Hematopoietic multipotent progenitor cell (in vitro differentiated cells): Measurements from ENCODE around the gene ATXN1L. TPM values are rescaled to one million over a fixed set of nuclear protein-coding genes. Genes with fewer than 3 reads are reported as not detected.
"Not testable (repeated sequence)": the region's sequence is repeated elsewhere in the genome, so short reads cannot be mapped to it uniquely, and the experiment has no call there.

Experiments used
- DNase-seq, 3 donors: peaks; one replicate each; pipeline ENCODE4 v3.0.0-alpha.2; 2011 to 2015; ENCODE audit warnings: low read depth in 2 of 3, low spot score in 2 of 3
- total RNA-seq: library from RNA; depleted of rRNA; stranded (reverse); fragments of >200 nt; gene quantifications from one replicate; pipeline ENCODE4 v1.2.3, GENCODE V29; 2012

The ATXN1L gene
- total RNA-seq, 1 donor = 12.9 TPM

DNA sequence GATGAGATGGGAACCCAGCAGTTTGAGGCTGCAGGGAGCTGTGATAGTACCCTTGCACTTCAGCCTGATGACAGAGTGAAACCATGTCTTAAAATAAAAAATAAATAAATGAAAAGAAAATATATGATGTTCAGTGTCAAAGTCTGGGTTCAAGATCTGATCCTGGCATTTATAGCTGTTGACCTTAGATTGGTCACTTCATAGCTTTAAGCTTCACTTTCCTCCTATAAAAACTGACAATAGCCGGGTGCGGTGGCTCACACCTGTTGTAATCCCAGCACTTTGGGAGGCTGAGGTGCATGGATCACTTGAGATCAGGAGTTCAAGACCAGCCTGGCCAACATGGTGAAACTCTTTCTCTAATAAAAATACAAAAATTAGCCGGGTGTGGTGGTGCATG, 43.4 kb downstream of the ATXN1L start:
- no peak for DNase-seq

DNA sequence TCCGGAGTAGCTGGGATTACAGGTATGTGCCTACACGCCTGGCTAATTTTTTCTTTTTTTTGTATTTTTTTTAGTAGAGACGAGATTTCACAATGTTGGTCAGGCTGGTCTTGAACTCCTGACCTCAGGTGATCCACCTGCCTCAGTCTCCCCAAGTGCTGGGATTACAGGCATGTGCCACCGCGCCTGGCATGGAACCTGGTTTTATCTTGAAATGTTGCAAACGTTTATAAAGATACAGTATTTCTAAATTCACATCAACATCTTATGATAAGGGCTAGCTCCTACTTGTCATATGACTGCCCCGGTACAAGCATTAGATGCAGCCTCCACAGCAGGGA, 48.1 kb downstream of the ATXN1L start:
- DNase-seq = no peak

DNA sequence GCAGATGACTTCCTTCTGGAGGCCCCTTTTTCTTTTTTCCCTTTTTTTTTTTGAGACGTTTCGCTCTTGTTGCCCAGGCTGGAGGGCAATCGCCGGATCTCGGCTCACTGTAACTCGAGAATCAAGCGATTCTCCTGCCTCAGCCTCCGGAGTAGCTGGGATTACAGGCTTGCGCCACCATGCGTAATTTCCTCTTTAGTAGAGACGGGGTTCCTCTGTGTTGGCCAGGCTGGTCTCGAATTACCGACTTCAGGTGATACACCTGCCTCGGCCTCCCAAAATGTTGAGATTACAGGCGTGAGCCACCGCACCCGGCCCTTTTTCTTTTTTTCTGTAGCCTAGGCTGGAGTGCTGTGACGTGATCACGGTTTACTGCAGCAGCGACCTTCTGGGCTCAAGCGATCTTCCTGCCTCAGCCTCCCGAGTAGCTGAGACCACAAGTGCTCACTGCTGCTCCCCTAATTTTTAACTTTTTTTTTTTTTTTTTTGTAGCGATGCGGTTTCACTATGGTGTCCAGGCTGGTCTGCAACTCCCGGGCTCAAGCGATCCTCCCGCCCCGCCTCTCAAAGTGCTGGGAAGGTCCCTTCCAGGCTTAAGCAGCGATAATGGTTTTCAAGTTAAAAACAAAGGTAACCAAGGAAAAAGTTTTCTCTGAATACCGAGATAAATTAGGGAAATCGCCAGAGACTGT, 48.6 kb downstream of the ATXN1L start:
- peak; percentile 16 to 45 (median 39) for DNase-seq

DNA sequence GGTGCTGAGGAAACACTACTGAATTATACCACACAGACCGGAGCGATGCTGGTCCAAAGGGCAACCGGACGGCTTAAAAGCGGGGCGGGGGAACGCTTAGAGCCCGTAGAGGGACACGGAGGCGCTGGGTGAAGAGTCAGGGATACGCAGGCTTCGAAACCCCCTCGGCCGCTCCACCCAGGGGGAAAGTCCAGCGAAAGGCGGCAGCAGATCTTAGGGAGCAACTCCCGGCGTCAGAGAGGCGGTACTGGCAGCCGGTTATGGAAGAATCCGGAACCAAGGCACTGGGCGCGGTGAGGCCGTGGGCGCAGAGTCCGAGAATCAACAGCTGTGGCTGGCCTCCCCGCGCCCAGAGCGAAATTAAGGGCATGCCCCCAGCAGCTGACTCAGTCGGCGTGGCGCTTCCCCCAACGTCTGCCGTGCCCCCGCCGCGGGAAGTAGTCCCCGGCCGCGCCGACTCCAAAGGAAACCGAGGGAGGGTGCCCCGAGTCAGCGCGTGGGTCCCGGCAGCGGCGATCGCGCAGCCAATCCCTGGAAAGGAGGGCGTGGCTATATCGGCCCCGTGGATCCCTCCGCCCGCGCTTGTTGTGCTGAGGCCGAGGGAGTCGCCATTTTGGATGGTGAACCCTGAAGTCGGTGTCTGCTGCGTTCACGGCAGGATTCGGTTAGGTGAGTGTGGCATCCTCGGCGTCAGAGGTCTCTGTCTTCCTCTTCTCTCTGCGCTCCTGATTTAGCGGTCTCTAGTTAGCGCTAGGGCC, 49.3 kb downstream of the ATXN1L start, which contains the start of gene IST1:
Gene IST1, plus strand, starts transcription at position 611 of the 758 bp plus-strand sequence. CDS start 20,110 bp downstream, outside the sequence.
- DNase-seq = peak; percentile 92 to 98 (median 98)

DNA sequence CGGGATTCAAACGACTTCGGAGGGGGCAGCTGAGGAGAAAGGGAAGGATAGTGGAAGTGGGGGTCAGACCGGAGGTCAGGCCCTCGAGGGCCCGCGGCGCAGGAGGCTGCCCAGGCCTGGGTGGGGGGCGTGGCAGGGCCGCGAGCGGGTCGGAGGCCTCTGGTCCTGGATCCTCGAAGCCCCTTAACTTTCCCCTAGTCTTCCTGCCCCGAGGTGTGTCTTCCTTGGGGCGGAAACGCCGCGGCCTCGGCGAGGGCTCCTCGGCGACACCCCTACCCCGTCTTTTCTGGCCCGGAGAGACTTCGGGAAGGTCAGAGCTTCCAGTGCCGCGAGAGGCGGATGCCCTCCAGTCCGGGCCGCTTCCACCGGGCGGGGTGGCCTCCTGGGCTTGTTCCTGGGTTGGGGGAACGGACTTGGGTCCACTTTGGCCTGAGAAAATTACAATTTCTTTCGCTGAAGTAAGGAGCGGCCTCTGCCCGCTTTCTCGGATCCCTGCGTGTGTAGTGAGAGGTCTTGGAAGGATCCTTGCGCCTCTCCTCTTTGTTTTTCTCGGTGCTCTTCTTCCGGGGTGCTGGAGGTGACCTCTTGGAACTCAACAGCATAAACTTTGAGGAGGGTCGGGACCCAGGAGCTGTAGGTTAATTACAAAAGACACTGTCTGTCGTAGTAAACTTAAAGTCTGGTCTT, 50.0 kb downstream of the ATXN1L start:
- peak in 1 of 3 donors; percentile 5 for DNase-seq

DNA sequence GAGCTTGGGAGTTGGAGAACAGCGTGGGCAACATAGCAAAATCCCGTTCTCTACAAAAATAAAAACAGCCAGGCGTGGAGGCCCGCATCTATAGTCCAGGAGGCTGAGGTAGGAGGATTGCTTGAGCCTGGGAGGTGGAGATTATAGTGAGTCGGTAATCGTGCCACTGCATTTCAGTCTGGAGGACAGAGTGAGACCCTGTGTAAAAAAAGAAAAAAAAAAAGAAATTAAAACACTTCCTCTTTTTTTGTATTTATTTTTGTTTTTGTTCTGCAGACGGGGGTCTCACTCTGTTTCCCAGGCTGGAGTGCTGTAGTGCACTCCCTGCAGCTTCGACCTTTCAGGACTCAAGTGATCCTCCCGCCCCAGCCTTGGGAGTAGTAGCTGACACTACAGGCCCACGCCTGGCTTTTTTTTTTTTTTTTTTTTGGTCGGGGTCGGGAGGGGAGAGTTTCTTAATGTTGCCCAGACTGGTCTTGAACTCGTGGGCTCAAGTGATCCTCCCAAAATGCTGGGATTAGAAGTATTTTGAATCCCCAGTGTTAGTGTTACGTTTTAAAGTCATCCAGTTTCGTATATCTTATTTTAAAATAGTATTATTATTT, 51.1 kb downstream of the ATXN1L start:
- DNase-seq = peak in 1 of 3 donors; percentile 53

DNA sequence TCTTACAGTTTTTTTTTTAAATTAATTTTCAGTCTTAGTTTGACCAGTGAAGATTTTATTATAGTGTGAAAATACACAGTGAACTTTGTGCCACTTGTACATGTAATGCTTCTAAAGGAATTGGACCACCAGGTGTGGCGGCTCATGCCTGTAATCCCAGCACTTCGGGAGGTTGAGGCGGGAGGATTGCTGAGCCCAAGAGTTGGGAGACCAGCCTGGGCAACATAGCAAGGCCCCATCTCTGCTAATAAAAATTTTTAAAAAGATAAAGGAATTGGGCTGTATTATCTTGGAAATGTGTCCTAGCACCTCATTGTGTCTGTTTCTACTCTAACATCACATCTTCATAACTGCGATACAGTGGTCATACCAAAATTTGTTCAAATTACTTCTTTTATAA, 53.4 kb downstream of the ATXN1L start:
- no peak for DNase-seq

DNA sequence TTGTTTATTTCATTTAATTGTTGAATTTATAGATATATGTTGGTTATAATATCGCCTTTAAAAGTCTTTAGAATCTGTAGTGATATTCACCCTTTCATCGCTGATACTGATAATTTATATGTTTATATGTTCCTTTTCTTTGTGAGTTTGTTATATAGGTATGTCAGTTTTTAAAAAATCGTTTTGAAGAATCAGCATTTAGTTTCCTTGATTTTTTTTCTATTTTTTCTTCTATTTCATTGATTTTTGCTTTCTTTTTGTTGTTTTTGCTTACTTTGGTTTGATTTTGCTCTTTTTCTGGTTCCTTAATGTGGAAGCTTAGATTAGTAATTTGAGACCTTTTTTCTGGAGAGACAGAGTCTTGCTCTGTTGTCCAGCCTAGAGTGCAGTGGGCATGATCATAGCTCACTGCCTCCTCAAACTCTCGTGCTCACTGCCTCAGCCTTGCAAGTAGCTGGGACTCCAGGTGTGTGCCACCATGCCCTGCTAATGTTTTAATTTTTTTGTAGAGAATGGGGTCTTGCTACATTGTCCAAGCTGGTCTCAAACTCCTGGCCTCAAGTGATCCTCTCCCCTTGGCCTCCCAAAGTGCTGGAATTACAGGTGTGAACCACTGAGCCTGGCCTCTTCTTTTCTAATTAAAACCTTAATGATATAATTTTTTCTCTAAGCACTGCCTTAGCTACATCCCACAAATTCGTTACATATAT, 57.0 kb downstream of the ATXN1L start:
- no peak for DNase-seq

DNA sequence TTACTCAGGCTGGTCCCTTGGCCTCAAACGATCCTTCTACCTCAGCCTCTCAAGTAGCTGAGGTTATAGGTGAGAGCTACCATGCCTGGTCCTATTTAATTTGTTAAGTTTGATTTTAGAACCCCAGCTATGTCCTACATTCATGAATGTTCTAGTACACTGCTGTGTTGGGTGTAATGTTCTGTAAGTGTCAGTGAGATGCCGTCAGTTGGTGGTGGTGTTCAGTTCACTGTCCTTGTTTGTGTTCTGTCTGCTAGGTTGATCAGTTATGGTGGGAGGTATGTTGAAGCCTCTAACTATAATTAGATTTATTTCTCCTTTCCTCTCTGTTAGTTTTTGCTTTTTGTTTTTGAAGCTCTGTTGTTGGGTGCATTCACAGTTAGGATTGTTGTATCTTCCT, 57.8 kb downstream of the ATXN1L start:
- DNase-seq = no peak

DNA sequence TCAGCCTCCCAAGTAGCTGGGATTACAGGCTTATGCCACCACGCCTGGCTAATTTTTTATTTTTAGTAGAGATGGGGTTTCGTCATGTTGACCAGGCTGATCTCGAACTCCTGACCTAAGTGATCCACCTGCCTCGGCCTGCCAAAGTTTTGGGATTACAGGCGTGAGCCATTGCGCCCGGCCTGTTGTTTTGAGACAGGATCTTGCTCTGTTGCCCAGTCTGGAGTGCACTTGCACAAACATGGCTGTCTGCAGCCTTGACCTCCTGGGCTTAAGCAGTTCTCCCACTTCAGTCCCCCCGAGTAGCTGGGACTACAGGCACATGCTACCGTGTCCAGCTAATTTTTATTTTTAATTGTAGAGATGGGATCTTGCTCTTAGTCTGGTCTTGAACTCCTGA, 58.5 kb downstream of the ATXN1L start:
- DNase-seq = no peak

DNA sequence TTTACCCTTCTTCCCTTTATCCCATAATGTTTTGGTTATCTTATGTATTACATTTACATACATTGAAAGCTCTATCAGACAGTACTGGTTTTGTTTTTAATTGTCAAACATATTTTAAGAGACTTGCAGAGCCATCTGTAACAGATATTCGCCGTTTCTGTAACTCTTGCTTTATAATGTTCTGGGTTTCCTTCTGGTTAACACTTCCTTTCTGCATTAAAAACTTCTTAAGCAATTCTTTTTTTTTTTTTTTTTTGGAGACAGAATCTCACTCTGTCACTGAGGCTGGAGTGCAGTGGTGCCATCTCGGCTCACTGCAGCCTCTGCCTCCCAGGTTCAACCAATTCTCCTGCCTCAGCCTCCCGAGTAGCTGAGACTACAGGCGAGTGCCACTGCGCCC, 60.0 kb downstream of the ATXN1L start:
- DNase-seq = not testable (repeated sequence)

Other genes starting within 250 kb of the ATXN1L start
- under 0.01 TPM for gene MARVELD3, start 219.8 kb upstream of the ATXN1L start, total RNA-seq
- gene PHLPP2, start 121.3 kb upstream of the ATXN1L start, total RNA-seq = 3.8 TPM
- 40.7 TPM for gene AP1G1, start 37.1 kb upstream of the ATXN1L start, total RNA-seq
- 10.2 TPM for gene ZNF821, start 38.2 kb downstream of the ATXN1L start, total RNA-seq
- gene IST1, start 49.6 kb downstream of the ATXN1L start, total RNA-seq = 162 TPM
- under 0.01 TPM for gene PKD1L3, start 154.4 kb downstream of the ATXN1L start, total RNA-seq
- 6.7 TPM for gene DHODH, start 162.8 kb downstream of the ATXN1L start, total RNA-seq
- 0.81 TPM for gene HP, start 208.5 kb downstream of the ATXN1L start, total RNA-seq
- gene HPR, start 217.2 kb downstream of the ATXN1L start, total RNA-seq = not detected
- gene TXNL4B, start 247.6 kb downstream of the ATXN1L start, total RNA-seq = 6.2 TPM
- gene DHX38, start 247.9 kb downstream of the ATXN1L start, total RNA-seq = 86.4 TPM